Spleen (tissue), 7 donors: ENCODE data around the gene IGSF21.

Source experiments
- CTCF ChIP-seq, 11 experiments: fragments of 200-600 bp in 7 of 11; fragments of 450-650 bp in 4 of 11; sonication (generic) in 4 of 11; IDR thresholded peaks in 8 of 11; conservative IDR thresholded peaks in 3 of 11; 1 replicate in 7 of 11; 2 replicates in 4 of 11; pipeline versions ENCODE4 v1.4.0 to v1.8.0; 2016 to 2021; ENCODE audit warnings: antibody characterized with exemption in 11 of 11, inconsistent platforms in 4 of 11, mild to moderate bottlenecking in 1 of 11
- POLR2AphosphoS5 ChIP-seq, 3 donors: sonication (generic); formaldehyde crosslinking; IDR thresholded peaks; one replicate each; pipeline ENCODE4 v1.5.1; 2017; ENCODE audit warnings: antibody characterized with exemption in 3 of 3
- donor health status: DM: no; HTN: no; CAD: no; lungs with moderate emphysema.
- donor health status: DM: no; HTN: no; CAD: no.
- donor health status: DM: no; HTN: no; CAD: no.

GRCh38 chr1:18230321-18230720, 122.7 kb downstream of the IGSF21 start:
- no peak for TF ChIP-seq POLR2AphosphoS5 (IDR thresholded peaks at IDR 0.05)
- TF ChIP-seq CTCF (IDR thresholded peaks at IDR 0.05 in 8 of 11, conservative IDR thresholded peaks at IDR 0.05 in 3 of 11), result no peak
